ENCODE results near the gene CEBPB. TPM values are rescaled to one million over a fixed set of nuclear protein-coding genes. Genes with fewer than 3 reads are reported as not detected.
"Not testable (repeated sequence)": the region's sequence is repeated elsewhere in the genome, so short reads cannot be mapped to it uniquely, and the experiment has no call there.

CEBPB gene
- 39.1 TPM for polyA plus RNA-seq (2013, experiment 1 of 2; ENCODE audit: insufficient read length)
- 46.0 TPM for polyA plus RNA-seq (2013, experiment 2 of 2; ENCODE audit: insufficient read length)

DNA sequence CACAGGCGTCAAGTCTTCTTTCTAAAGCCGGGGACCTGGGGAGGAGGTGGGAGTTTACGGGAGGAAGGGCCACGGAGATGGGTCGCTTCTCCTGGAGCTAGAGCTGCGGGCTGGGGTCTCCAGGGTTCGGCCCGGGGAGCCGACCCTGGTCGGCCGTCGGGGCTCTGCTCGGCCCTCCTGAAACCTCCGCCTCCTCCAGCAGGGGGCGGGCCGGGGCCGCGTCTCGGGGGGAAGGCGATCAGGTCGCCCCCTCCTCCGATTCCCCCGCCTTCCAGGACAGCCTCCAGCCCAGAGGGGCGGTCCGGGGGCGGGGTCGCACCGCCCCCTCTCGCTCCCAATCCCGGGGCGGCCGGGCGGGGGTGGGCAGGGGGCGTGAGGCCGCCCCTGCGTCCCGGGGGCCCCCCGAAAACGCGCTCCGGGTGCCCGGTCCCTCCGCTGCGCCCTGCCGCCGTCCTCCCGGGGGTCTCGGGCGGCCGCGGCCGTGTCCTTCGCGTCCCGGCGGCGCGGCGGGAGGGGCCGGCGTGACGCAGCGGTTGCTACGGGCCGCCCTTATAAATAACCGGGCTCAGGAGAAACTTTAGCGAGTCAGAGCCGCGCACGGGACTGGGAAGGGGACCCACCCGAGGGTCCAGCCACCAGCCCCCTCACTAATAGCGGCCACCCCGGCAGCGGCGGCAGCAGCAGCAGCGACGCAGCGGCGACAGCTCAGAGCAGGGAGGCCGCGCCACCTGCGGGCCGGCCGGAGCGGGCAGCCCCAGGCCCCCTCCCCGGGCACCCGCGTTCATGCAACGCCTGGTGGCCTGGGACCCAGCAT is at the start of gene CEBPB:
CEBPB (plus strand) TSS at position 580 of the 814 bp plus-strand sequence; CDS start at position 784, 204 bp downstream.
- peak; percentile 92 for DNase-seq

DNA sequence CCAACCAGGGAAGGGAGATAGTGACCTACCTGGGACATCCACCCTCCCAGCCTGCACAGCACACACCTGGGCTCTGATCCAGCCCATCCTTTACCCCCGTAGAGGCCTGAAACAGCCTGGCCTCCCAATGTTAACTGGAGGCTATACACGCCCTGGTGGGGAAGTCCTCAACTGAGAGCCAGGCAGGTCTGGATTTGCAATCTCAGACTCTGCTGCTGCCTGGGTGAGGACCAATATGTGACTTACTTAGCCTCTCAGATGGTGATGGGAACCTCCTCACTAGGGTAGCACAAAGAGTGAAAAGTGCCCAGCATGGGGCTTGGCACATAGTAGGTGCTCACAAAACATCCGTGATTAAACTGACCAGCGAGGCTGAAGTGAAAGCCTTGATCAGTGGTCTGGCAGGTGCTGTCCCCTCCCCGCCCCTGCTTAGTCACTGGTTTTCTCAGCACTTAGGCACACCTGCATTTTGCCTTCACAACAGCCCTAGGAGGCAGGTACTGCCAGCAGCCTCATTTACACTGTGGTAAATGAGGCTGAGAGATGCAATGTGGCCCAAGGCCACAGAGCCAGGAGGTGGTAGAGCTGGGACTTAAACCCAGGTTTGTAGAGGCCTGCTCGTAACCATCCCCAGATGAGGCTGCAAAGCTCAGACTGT is 49.5 kb upstream of the CEBPB start:
- DNase-seq, result no peak

DNA sequence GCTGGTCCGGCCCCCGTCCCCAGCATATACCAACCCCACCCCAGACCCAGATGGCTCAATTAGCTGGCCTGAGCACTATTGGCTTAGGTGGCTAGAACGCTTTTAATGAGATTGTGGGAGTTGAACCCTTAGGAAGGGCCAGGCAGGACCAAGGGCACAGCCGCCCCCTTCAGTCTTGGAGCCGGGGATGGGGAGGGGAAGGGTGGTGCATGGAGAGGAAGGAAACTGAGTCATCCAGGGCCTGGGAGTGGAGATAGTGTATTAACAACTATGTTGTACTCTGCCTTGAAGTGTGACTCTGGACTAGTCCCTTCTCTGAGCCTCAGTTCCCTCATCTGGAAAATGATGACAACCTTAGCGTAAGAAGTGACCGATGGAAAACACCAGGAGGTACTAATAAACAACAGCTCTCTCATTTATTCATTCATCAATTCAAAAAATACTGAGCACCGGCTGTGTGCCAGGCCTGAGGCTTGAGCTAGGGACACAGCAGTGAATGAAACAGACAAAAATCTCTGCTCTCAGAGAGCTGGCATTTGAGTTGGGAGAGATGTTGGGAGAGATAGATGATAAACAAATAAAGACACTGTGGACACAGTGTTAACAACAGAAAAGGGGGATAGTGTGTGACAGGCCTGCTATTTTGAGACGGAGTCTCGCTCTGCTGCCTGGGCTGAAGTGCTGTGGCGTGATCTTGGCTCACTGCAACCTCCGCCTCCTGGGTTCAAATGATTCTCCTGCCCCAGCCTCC is 48.6 kb upstream of the CEBPB start:
- no peak for DNase-seq

DNA sequence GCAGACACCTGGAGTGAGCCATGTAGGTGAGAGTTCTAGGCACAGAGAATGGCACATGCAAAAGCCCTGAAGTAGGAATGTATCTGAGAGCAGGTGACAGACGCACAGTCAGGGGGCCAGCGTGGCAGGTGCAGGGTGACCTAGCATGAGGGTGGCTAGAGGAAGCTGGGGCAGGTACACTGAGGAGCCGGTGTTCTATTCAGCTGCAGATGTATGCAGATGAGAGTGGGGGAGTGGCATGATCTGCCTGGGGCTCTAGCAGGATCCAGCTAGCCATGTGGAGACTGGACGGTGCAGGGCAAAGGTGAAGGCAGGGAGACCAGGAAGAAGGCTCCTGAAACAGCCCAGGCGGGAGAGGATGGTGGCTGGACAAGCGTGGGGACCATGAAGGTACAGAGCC is 47.8 kb upstream of the CEBPB start:
- DNase-seq, result no peak

DNA sequence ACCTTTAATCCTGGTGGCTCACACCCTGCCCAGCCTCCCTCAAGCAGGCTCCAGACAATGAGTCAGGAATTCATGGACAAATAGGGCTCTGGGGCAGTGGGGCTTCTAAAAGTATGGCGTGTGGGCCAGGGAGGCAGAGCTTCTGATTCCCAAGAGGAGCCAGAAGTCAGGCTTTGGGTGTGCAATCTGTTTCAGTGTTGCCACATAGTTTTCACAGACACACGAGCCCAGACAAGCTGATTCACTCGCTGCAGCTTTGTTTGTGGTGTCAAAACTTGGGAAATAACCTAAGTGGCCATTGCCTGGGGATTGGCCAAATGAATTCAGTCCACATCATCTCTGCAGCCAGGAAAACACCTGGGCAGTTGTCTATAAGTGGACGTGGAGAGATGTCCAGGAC is 46.3 kb upstream of the CEBPB start:
- peak; percentile 98 for DNase-seq

DNA sequence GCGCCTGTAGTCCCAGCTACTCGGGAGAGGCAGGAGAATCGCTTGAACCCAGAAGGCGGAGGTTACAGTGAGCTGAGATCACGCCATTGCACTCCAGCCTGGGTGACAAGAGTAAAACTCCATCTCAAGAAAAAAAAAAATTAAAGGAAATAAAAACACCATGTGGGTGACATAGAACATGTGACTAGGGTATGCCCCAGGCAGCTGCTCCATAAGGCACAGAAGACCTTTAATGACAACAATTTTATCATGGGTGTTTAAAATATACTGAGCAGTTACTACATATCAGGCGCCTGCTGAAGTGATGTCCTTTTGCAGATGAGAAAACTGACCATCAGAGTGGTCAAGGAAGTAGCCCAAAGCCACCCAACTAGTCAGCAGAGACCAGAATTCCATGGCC is 45.1 kb upstream of the CEBPB start:
- no peak for DNase-seq

DNA sequence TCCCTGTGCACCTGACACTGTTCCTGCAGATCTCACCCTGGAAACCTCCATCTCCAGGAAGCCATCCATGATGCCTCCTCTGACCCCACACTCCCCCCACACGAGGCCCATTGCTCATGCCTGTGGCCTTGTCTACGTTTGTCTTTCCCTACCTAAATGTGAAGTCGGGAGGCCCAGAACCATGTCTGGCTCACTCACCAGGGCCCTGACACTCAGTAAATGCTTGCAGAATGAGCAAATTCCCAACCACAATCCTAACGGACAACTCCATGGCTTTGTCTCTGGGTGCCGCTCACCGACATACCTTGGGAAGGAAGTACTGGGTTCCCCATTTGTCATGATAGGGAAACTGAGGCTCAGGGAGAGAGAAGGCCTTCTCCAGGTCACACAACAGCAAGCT is 44.4 kb upstream of the CEBPB start:
- DNase-seq, result peak; percentile 55

DNA sequence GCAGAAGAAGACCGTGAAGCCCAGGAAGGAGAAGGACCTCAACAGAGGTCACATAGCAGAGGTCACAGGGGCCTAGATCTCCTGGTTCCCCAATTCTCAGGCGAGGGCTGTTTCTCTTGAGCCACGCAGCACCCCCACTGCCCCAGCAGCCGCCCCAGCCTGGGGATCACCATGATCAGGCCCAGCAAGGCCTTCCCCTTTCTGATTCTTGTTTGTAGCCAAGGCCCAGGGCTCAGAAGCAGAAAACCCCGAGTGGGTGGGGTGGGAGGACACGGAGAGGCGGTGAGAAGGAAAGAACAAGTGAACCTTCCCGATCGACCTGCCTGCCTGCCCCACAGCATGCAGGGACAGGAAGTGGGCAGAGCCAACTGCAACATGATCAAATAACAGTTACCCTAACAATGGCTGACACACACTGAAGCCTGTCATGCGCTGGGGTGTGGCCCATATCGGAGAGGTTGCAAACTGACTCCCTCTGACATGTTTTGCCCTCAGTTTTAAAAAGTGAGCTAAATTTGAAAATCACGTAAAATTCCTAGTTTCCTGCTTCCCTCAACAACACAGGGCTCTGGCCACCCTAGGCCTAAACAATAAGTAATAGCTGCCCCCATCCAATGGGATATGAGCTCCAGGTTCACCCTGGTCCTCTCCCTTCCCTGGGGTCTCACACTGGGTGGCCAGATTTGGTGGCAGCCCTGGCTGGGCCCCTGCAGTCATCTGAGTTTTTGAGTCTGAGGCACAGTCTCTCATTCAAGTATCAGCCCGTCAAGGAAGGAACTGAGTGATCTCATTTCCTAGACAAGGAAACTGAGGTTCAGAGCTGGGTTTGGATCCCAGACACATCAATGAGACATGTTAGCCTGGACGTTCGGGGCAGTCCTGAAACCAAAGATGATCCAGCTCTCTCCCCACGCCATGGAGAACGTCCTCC is 43.6 kb upstream of the CEBPB start:
- DNase-seq, result no peak

DNA sequence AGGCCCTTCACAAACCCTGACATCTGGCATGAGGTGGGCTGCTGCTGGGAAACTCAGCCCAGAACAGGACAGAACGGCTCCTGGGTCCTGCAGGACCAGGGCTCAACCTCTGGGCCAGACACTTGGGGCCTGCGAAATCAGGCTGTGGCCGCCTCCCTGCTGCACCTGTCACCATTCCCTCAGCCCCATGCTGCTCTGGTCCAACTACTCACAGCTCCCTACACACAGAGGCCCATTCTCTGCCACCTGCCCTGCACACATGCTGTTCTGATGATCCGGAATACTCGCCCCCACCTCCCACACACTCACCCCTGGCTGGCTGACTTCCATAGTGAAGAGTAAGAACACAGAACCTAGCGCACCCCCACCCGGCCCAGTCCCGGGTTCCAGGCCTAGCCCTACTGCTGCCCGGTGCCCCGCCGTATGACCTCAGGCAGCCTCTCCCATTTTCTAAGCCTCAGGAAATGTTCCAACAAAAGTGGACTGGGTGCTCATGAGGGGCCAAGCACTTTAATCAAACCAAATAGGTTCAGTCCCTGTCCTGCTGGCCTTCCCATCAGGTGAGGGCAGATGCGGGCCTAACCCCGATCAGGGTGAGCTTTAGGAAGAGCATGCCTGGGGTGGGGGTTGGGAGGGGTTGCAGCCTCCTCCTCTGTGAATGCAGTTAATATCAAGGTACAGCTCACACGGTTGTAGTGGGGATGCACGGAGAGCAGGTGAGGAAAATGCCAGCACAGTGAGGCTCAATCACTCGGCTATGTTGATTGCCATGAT is 41.0 kb upstream of the CEBPB start:
- DNase-seq, result no peak

DNA sequence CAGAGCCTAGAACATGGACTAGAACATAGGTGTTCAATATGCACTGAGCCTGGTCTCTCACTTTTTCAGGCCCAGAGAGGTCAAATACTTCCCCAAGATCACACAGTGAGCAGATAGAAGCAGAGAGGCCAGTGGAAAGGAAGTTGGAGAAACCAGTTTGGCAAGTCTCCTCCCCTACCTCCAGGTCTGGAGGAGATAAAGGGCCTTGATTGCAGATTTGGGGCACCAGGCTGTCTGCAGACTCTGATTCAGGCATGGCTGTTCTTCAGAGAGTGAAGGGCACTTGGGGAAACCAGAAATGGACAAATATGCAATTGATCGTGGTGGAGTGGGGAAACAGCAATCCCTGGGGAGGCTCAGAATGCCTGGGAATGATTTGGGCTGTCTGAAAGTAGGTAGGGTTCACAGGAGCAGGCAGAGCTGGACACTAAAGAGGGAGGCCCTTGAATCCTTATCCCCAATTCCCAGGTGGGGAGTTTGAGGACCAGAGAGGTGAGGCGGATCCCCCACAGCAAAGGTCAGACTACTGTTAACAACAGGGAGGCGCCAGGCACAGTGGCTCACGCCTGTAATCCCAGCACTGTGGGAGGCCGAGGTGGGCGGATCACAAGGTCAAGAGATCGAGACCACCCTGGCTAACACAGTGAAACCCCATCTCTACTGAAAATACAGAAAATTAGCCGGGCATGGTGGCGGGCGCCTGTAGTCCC is 39.4 kb upstream of the CEBPB start:
- DNase-seq, result no peak

DNA sequence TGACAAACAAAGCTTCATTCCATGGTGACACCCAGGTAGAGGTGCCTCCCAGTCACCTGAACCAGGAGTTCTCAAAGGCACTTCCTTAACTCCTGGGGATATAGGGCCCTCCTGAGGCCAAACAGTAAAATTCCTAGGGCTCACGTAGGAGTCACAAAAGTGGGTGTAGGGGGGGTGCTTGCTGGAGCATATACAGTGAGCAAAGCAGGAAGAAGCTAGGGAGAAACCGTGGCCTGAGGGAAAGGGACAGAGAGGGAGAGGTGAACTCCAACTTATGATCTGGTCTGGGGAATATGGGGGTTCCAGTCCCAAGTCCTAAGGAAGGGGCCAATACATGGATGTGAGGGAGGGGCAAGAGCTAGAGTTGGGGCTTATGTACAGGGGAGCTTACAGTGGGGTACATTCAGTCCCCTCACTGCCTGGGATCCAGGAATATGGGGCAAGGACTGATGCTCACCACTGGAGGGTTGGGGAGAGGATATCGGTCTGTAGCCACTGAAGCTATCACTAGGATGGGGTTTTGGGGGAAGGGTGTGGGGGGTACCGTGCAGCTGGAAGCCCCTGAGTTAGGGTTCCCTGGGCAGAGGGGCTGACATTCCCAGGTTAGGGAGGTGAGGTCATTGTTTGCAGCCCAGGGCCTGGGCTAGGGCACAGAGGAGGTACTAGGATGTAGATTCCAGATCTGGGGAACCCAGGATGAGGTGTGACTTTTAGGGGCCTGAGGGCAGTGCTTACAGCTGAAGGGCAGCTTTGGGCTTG is 38.1 kb upstream of the CEBPB start:
- DNase-seq, result no peak

DNA sequence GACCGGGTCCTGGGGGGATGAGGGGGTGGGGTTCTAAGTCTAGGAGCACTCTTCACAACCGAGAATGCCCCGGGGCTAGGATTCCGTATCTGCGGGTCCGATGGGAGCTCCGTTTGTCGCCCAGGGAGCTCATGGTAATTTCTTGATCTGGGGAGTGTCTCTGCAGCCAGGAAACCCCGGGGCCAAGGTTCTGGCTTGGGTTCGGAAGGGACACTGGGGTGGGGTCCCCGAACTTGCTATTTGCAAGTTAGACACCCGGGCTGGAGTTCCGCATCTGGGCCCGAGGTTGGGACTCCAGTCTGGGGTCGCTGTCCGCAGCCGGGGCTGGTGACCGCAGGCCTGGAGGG is 37.5 kb upstream of the CEBPB start:
- no peak for DNase-seq

DNA sequence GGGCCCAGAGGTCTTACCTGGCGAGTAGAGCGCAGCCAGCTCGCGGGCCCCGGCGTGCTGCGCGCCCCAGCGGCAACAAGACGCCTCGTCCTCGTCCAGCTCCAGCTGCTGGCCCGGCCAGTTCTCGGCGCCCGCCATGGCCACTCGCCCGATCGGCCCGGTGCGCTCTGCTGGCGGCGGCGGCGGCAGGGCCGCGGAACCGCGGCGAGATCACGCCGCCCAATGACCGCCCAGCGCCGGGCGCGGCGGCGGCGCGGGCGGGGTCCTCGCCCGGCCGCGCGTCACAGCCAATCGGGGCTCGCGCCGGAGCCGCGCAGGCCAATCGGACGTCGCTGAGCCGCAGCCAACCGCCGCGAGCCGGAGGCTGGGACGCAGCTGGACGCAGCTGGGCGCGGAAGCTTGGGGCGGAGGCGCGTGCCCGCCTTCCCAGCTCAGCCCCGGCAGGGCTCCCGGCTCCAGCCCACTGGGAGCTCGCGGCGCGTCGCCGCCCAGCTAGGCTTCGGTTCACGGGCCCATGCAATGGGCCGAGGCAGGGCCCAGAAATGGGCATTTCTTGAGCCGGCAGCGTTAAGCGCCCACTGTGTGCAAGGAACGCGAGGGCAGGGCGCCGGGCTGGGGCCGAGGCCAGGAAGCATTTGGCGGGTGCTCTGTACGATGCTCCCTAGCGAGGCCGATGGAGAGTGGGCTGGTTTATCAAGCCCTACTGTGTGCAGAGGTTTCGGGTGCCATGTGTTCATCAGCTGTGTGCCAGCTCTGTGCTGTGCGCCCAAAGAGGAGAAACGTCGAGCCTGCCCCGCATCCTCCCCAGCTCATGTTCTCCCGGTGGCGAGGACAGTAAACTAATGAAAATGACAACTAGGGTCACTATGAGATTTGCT is 36.9 kb upstream of the CEBPB start, which contains the start of gene PEDS1:
PEDS1 (minus strand) TSS at position 224 of the 878 bp plus-strand sequence; CDS start at position 138, 86 bp downstream.
- peak; percentile 92 for DNase-seq

DNA sequence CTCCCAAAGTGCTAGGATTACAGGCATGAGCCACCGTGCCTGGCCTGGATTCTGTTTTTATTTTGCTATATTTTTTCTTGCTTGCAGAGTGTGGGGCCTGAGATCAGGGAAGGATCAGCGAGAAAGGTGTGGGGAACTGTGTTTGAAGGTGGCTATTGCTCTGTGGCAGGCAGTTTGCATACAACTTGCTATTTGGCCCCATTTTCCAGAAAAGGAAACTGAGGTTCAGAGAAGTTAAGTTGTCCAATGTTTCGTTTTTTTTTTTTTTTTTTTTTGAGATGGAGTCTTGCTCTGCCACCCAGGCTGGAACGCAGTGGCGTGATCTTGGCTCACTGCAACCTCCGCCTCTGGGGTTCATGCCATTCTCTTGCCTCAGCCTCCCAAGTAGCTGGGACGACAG is 29.1 kb upstream of the CEBPB start:
- DNase-seq, result not testable (repeated sequence)

DNA sequence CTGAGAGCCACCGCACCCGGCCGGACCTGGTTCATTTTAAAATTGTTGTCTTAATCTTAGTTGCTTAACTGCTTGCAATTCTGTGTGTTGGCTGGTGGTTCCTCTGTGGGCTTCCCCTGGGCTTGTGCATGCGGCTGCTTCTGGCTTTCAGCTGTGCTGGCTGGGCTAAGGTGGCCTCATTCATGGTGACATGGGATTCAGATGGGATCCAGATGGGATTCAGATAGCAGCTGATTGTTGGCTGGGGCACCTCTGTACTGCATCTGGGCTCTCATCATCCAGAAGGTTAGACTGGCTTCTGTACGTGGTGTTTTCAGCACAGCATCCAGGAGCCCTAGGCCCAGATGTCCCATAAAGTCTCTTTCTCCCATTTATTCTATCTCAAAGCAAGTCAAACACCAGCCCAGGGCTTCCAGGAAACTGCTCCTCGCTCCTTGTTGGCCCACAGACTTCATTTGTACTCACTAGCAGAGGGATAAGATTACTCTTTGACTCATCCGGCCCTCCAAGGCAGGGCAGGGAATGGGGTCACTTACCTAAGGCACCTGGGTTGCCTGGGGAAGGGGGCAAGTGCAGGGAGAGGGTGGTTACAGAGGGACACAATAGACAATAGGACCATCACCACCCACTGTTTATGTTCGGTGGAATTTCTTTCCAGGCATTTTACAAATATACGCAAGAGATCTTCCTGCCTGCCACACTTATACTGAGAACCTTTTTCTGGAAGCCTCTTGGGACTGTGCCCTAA is 26.9 kb upstream of the CEBPB start:
- DNase-seq, result peak; percentile 62

DNA sequence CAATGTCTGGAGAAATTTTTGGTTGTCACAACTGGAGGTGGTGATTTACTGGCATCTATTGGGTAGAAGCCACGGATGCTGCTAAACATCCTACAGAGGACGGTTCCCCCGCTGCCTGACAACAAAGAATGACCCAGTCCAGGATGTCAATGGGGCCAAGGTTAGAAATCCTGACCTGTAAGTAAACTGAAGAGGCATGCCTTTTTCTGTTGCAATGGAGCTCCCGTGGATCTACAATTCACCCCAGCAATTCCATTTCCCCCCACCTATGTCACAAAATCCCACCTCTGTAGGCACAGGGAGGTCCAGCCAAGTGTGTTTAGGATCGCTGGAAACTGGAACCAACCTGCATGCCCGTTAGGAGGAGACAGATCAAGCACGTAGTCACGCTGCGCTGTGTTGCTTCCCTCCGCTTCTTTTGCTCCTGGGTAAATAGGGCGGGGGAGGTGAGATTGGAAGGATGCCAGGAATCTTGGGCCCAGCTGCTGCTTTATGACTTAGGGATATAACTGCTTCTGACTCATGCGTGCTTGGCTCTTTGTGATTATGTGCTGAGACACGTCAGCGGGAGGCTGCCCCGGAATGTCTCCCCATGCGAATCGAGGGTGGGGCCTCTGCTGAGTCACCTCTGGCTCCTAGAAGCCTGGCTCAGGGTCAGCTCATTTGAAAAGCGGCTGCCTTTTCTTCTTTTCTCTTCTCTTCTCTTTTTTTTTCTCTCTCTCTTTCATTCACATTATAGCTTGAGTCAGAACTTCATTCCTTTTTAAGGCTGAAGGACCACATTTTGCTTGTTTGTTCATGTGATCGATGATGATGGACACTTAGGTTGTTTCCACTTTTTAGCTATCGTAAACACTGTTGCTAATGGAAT is 24.7 kb upstream of the CEBPB start:
- peak; percentile 100 for DNase-seq

DNA sequence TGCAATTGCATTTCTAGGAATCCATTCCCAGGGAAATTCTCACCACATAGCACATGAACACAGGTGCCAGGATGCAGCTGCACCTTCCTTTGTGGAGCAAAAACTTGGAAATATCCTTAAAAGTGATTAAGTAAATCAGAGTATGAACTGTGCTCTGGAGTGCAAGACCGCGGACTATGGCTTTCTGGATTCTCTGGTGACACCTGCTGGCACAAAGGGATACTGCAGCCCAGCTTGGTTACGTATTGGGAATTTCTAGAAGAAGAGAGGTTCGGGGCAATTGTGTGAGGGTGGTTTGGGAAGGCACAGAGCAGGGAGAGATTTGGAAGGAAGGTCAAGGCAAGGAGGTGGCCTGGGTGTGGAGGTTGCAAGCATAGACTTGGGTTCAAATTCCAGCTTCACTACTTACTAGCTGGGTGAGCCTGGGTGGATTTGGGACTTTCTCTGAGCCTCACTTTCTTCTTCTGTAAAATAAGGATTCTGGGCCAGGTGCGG is 21.3 kb upstream of the CEBPB start:
- DNase-seq, result peak; percentile 73
